ENCODE measurements around the gene SPEN.

SPEN gene

DNA sequence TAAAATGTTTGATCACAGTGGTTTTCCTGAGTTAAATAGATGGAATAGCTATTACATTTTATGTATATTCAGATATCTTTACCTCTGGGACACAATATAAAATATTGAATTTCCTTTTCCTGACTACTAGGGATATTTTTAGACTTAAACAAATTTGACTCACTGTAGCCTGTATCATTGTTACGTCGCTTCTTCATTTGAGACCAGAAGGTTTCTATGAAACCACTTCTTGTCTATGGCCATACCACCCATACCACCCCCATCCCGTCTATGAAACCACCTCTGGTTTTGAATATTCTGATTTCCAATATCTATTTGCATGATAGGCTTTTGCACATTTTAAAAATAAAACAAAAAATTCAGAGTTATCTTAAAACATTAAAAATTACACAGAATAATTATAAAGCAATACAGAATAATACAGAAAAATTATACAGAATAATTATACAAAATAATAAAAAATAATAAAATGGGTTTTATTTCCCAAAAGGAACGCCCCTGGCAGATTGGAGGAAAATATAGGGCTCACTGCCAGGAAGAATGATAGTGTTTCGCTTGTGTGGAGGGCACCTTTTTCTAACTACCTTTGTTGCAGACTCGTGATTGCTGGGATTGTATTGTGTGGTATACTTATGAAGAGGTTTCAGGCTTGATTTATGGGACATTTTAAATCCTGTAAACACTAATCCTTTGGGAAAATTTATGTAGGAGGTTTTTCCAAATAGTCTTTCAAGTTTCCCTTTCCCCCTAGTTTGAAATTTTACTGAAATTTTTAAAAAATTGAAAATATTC is 4.7 kb downstream of the SPEN start:
- DNase-seq (ENCODE audit: low read depth, low spot score): no peak

DNA sequence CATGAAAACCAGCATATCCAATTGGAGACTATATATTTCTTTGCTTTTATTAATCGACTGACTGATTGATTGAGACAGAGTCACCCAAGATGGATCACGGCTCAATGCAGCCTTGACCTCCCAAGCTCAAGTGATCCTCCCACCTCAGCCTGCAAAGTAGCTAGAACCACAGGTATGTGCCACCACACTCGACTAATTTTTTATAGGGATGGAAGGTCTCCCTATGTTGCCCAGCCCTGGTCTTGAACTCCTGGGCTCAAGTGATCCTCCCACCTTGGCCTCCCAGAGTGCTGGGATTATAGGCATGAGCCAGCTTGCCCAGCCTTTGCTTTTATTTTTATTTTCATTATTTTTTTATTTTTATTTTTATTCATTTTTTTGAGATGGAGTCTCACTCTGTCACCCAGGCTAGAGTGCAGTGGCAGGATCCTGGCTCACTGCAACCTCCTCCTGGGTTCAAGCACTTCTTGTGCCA is 5.4 kb downstream of the SPEN start:
- no peak for DNase-seq (ENCODE audit: low read depth, low spot score)

GRCh38 chr1:15856888-15857287 is 9.4 kb downstream of the SPEN start:
- DNase-seq (ENCODE audit: low read depth, low spot score): no peak

- DNase-seq (ENCODE audit: low read depth, low spot score): no peak
Measured at GRCh38 chr1:15858069-15858670, 10.7 kb downstream of the SPEN start.

- no peak for DNase-seq (ENCODE audit: low read depth, low spot score)
Measured at GRCh38 chr1:15858672-15859372, 11.3 kb downstream of the SPEN start.

- no peak for DNase-seq (ENCODE audit: low read depth, low spot score)
Measured at GRCh38 chr1:15863156-15863901, 15.8 kb downstream of the SPEN start.

DNA sequence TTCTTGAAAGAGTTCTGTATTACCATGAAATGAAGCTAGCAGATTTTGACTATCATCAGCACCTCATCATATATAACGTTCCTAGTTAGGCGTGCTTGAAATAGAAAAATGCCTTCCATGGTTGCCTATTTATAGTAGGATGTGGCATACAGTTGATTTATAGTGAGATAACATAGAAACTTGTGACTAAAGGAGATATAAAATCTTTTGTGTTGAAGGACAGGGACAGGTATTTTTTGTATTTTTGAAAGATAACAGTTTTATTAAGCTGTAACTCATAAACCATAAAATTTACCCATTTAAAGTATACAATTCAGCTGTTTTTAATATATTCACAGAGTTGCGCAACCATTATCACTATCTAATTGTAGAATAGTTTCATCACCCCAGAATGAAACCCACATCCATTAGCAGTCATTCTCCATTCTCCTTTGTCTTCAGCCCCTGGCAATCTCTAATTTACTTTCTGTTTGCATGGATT is 19.3 kb downstream of the SPEN start:
- DNase-seq (ENCODE audit: low read depth, low spot score): no peak

DNA sequence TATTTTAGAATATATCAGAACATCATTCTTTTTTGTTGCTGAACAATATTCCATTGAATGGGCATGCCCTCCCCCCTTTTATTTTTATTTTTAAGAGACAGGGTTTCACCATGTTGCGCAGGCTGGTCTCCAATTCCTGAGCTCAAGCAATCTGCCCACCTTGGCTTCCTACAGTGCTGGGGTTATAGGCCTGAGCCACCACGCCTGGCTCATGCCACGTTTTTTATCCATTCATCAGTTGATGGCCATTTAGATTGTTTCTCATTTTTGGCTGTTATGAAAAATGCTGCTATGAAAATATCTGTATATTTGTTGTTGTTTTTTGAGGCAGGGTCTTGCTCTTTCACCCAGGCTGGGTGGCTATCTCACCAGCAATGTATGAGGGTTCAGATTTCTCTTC is 19.8 kb downstream of the SPEN start:
- no peak for DNase-seq (ENCODE audit: low read depth, low spot score)

- no peak for DNase-seq (ENCODE audit: low read depth, low spot score)
Measured at GRCh38 chr1:15869413-15869812, 21.9 kb downstream of the SPEN start.

DNA sequence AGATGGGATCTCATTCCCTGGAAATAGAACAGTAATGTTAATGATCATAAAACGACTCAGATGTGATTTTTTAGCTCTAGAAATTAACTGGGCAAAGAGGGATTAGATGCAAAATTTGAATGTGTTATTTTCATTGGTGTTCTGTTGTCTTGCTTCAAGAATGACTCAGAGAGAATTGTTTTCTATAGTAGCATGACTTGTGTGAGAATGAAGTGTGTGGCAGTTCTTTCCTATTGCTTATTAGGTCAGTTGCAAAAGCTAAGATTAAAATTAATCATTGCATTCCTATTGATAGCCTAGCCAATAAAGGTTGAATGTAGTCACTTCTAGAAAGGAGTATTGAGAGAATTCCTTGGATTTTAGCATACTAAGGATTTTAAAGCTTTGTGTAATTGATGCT is 22.9 kb downstream of the SPEN start:
- DNase-seq (ENCODE audit: low read depth, low spot score): no peak

GRCh38 chr1:15874471-15874870 is 27.0 kb downstream of the SPEN start:
- DNase-seq (ENCODE audit: low read depth, low spot score): no peak

- DNase-seq (ENCODE audit: low read depth, low spot score): peak; percentile 57
Measured at GRCh38 chr1:15876357-15877055, 29.0 kb downstream of the SPEN start.

DNA sequence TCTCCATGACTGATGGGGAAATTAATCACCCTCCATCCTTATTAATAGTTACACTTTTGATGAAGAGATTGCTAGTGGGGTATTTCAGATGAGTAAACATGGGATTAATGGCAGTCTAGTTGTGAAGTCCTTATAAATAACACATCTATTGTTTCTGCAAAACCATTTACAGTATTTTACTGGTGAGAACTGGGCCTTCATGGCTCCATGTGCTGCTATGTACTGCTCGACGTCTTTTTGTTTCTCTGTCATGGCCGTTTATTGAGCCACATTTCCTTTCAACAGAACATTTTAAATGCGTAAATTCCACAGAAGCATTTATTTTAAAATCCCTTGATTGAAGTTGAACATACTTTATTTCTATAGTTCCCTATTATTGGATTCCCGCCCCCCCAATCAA is 34.5 kb downstream of the SPEN start:
- no peak for DNase-seq (ENCODE audit: low read depth, low spot score)

GRCh38 chr1:15882665-15883064 is 35.2 kb downstream of the SPEN start:
- no peak for DNase-seq (ENCODE audit: low read depth, low spot score)

- DNase-seq (ENCODE audit: low read depth, low spot score): no peak
Measured at GRCh38 chr1:15883326-15883725, 35.8 kb downstream of the SPEN start.

DNA sequence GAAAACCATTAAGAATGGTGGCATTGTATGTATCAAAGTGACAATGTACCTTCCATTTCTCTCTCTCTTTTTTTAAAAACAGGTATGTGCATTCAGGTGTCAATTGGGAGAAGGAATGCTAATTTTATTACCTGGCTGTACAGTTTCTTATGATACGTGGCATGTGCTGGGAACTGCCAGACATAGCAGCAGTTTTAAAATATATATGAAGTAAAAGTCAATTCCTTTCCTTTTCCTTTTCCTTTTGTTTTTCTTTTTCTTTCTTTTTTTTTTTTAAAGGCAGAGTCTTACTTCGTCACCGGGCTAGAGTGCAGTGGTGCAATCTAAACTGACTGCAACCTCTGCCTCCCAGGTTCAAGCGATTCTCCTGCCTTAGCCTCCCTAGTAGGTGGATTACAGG is 37.0 kb downstream of the SPEN start:
- no peak for DNase-seq (ENCODE audit: low read depth, low spot score)

GRCh38 chr1:15885269-15885668 is 37.8 kb downstream of the SPEN start:
- no peak for DNase-seq (ENCODE audit: low read depth, low spot score)

- peak; percentile 74 for DNase-seq (ENCODE audit: low read depth, low spot score)
Measured at GRCh38 chr1:15885701-15886610, 38.4 kb downstream of the SPEN start.

- no peak for DNase-seq (ENCODE audit: low read depth, low spot score)
Measured at GRCh38 chr1:15886611-15887167, 39.2 kb downstream of the SPEN start.
